Measurements from ENCODE around the gene CDK14. TPM values are rescaled to one million over a fixed set of nuclear protein-coding genes. Genes with fewer than 3 reads are reported as not detected.

The CDK14 gene
- total RNA-seq, 1 experiment from 2014 or later: 39.1 TPM

DNA sequence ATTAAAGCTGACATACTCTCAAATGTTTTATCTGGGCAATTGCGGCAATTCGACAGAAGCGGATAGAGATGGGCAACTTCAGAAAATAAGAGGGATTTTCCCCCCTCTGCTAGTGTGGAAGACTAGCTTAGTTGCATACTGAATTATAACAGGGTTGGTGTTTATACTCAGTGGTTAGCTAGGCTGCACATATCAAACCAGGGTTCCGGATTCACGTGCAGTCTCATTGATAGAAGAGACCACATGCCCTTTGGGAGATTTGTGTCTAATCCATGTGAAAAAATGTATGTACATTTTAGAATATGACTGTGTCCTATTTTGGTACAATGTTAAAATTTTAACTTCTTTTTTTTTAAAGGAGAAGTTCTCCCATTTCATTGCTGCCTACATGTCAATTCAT, 531.2 kb downstream of the CDK14 start:
- Histone ChIP-seq H3K9me3 (ENCODE audit: insufficient read depth, low read depth) (no peaks in the 10 kb centered on the region), H3F3A (ENCODE audit: insufficient read depth, low read depth) (no peaks in the 10 kb centered on the region), H3K4me2 (no peak overlapping the region), H3K4me3 (no peak overlapping the region), H3K9me2 (ENCODE audit: insufficient read depth) (no peaks in the 10 kb centered on the region), H3K27ac (no peak overlapping the region), H2AFZ (no peak overlapping the region), H3K79me2 (ENCODE audit: low read depth) (no peaks in the 10 kb centered on the region), H3K36me3 (ENCODE audit: low read depth) (no peaks in the 10 kb centered on the region), H4K20me1 (ENCODE audit: insufficient read depth) (no peaks in the 10 kb centered on the region), H3K27me3 (ENCODE audit: insufficient read depth, low read depth) (no peaks in the 10 kb centered on the region), H3K4me1 (replicated peaks; ENCODE audit: insufficient read depth) (no peaks in the 10 kb centered on the region)
- intact Hi-C loops (cut with micrococcal nuclease; ENCODE audit: unreplicated experiment): no loop called here
- TF ChIP-seq EZH2 (IDR thresholded peaks at IDR 0.05; ENCODE audit: low read depth): no peak
- TF ChIP-seq, protein P1, sequence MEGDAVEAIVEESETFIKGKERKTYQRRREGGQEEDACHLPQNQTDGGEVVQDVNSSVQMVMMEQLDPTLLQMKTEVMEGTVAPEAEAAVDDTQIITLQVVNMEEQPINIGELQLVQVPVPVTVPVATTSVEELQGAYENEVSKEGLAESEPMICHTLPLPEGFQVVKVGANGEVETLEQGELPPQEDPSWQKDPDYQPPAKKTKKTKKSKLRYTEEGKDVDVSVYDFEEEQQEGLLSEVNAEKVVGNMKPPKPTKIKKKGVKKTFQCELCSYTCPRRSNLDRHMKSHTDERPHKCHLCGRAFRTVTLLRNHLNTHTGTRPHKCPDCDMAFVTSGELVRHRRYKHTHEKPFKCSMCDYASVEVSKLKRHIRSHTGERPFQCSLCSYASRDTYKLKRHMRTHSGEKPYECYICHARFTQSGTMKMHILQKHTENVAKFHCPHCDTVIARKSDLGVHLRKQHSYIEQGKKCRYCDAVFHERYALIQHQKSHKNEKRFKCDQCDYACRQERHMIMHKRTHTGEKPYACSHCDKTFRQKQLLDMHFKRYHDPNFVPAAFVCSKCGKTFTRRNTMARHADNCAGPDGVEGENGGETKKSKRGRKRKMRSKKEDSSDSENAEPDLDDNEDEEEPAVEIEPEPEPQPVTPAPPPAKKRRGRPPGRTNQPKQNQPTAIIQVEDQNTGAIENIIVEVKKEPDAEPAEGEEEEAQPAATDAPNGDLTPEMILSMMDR (conservative IDR thresholded peaks at IDR 0.05): no peak
- DNase-seq: no peak
- BruUV-seq (replicated peaks): no TSS peak
- ChIA-PET POLR2A (ENCODE audit: unreplicated experiment) (no interaction called here), CTCF (no interaction called here)

DNA sequence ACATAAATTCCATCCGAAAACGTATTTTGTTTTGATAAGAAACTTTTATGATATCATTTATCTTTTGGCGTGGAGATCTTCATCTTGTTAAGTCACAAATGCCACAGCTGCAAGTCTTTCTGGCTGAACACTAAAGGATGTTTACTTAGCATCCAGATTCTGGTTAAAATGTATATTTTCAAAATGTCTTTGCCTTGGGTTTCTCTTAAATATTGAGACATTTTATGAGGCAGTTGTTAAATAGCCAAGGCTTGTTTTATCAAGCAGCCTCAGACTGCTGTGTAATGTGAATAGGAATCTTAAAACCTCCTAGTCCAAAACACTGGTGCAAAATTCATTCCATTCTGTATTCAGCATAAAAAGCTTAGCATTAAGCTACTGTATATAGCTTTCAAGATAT, 531.8 kb downstream of the CDK14 start:
- intact Hi-C loops (cut with micrococcal nuclease; ENCODE audit: unreplicated experiment): no loop called here
- no peak overlapping the region for H3K27ac ChIP-seq

DNA sequence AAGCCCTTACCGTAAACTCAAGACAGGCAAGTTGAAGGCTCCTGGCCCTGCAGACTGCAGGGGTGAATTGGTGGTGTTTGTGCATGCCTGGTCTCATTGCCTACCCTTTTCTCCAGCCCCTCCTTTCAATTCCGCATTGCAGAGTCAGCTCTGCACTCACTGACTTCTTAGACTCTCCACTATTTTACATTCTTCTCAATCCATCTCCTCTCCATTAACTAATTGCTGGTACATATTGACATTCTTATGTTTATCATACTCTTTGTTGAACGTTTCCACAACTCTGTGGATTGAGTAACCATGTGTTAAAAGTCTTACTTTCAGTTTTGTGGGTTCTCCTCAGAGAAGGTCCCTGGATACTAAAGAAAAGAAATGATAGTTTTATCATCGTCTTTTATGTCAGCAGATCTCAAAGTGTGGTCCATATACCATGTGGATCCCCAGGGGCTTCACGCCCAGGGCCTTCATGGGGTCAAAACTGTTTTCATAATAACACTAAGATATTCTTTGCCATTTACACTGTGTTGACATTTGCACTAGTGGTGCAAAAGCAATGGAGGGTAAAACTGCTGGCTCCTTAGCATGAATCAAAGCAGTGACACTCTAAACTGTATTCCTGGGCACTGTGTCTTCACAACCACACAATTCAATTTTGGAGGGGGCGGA, 532.7 kb downstream of the CDK14 start:
- CTCF ChIA-PET: no interaction called here
- 0 out of 2 replicates have a peak overlapping the region, but pooled peaks have one; percentile 56 for H2AFZ ChIP-seq

More for the DNA sequence above, 531.8 kb downstream of the CDK14 start:
- TF ChIP-seq, protein P1 (conservative IDR thresholded peaks at IDR 0.05): no peak
- TF ChIP-seq EZH2 (IDR thresholded peaks at IDR 0.05; ENCODE audit: low read depth): no peak
- no peaks in the 10 kb centered on the region for H3K79me2 ChIP-seq (ENCODE audit: low read depth)
- H3K27me3 ChIP-seq (ENCODE audit: insufficient read depth, low read depth): no peaks in the 10 kb centered on the region
- DNase-seq: no peak
- H3K4me1 ChIP-seq (replicated peaks; ENCODE audit: insufficient read depth): no peaks in the 10 kb centered on the region
- no peaks in the 10 kb centered on the region for H4K20me1 ChIP-seq (ENCODE audit: insufficient read depth)
- ChIA-PET CTCF (no interaction called here), POLR2A (ENCODE audit: unreplicated experiment) (no interaction called here)
- BruUV-seq (replicated peaks): no TSS peak
- no peaks in the 10 kb centered on the region for H3K9me2 ChIP-seq (ENCODE audit: insufficient read depth)
- no peaks in the 10 kb centered on the region for H3K36me3 ChIP-seq (ENCODE audit: low read depth)
- no peak overlapping the region for H2AFZ ChIP-seq
- no peak overlapping the region for H3K4me3 ChIP-seq
- no peaks in the 10 kb centered on the region for H3F3A ChIP-seq (ENCODE audit: insufficient read depth, low read depth)
- no peaks in the 10 kb centered on the region for H3K9me3 ChIP-seq (ENCODE audit: insufficient read depth, low read depth)
- no peak overlapping the region for H3K4me2 ChIP-seq

DNA sequence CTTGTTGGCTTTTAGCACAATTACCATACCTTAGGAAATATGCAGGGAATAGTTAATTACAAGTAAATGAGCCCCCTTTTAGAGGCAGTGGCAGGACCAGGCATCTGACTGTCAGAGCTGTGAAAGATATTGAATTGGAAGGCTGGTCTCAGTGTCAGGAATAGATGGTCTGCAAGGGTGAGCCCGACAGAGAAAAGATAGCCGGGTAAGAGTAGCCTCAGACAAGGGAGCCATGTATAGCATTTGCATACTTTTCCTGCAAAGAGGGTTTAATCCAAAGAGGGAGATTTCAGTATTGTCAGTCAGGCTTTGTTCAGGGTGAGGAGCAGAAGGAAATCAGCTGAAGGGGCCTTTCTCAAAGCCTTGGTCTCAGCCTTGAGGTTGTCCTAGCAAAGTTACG, 539.2 kb downstream of the CDK14 start:
- H3K79me2 ChIP-seq (ENCODE audit: low read depth): no peaks in the 10 kb centered on the region
- H3K4me3 ChIP-seq: no peak overlapping the region
- DNase-seq: no peak
- BruUV-seq (replicated peaks): no TSS peak
- no peaks in the 10 kb centered on the region for H3K27me3 ChIP-seq (ENCODE audit: insufficient read depth, low read depth)
- H2AFZ ChIP-seq: no peak overlapping the region
- H3K4me2 ChIP-seq: no peak overlapping the region
- no peaks in the 10 kb centered on the region for H4K20me1 ChIP-seq (ENCODE audit: insufficient read depth)
- no peaks in the 10 kb centered on the region for H3F3A ChIP-seq (ENCODE audit: insufficient read depth, low read depth)
- H3K27ac ChIP-seq: no peak overlapping the region
- H3K9me3 ChIP-seq (ENCODE audit: insufficient read depth, low read depth): no peaks in the 10 kb centered on the region
- TF ChIP-seq EZH2 (IDR thresholded peaks at IDR 0.05; ENCODE audit: low read depth): no peak
- TF ChIP-seq, protein P1 (conservative IDR thresholded peaks at IDR 0.05): no peak
- POLR2A ChIA-PET (ENCODE audit: unreplicated experiment): no interaction called here
- no peaks in the 10 kb centered on the region for H3K4me1 ChIP-seq (replicated peaks; ENCODE audit: insufficient read depth)
- no peaks in the 10 kb centered on the region for H3K36me3 ChIP-seq (ENCODE audit: low read depth)
- CTCF ChIA-PET: no interaction called here
- H3K9me2 ChIP-seq (ENCODE audit: insufficient read depth): no peaks in the 10 kb centered on the region
- intact Hi-C loops (cut with micrococcal nuclease; ENCODE audit: unreplicated experiment): no loop called here

More for the DNA sequence above, 532.7 kb downstream of the CDK14 start:
- Histone ChIP-seq H3K27ac (no peak overlapping the region), H3K79me2 (ENCODE audit: low read depth) (no peaks in the 10 kb centered on the region), H3K4me2 (peak overlapping the region; percentile 54), H3K36me3 (ENCODE audit: low read depth) (no peaks in the 10 kb centered on the region), H3K9me2 (ENCODE audit: insufficient read depth) (no peaks in the 10 kb centered on the region), H3K27me3 (ENCODE audit: insufficient read depth, low read depth) (no peaks in the 10 kb centered on the region), H3K4me1 (replicated peaks; ENCODE audit: insufficient read depth) (no peaks in the 10 kb centered on the region), H3K9me3 (ENCODE audit: insufficient read depth, low read depth) (no peaks in the 10 kb centered on the region), H3F3A (ENCODE audit: insufficient read depth, low read depth) (no peaks in the 10 kb centered on the region), H4K20me1 (ENCODE audit: insufficient read depth) (no peaks in the 10 kb centered on the region), H3K4me3 (no peak overlapping the region)
- intact Hi-C loops (cut with micrococcal nuclease; ENCODE audit: unreplicated experiment): no loop called here
- DNase-seq: no peak
- BruUV-seq (replicated peaks): no TSS peak
- TF ChIP-seq EZH2 (IDR thresholded peaks at IDR 0.05; ENCODE audit: low read depth): no peak
- POLR2A ChIA-PET (ENCODE audit: unreplicated experiment): no interaction called here
